ES-I3 (cell line): ENCODE measurements around the gene SCTR.

Experiments used
- H3K36me3 ChIP-seq: 2 replicates; pipeline ENCODE4 v1.6.1; 2013; ENCODE audit warnings: mild to moderate bottlenecking, low read length, control low read depth, moderate library complexity; ENCODE audit not compliant: insufficient read depth
- H3K4me1 ChIP-seq: 2 replicates; pipeline ENCODE4 v1.6.1; 2013; ENCODE audit warnings: mild to moderate bottlenecking, control low read depth, low read length; ENCODE audit not compliant: insufficient read depth
- H3K9ac ChIP-seq: 2 replicates; pipeline ENCODE4 v1.6.1; 2013; ENCODE audit warnings: low read depth, mild to moderate bottlenecking, low read length, moderate library complexity
- H3K9me3 ChIP-seq: 2 replicates; pipeline ENCODE4 v1.6.1; 2013; ENCODE audit warnings: mild to moderate bottlenecking, low read length, moderate library complexity; ENCODE audit not compliant: control insufficient read depth, insufficient read depth

Gene SCTR

GRCh38 chr2:119517433-119517832 is 6.8 kb downstream of the SCTR start:
- no peaks in the 10 kb centered on the region for H3K36me3 ChIP-seq
- no peaks in the 10 kb centered on the region for H3K4me1 ChIP-seq
- no peak overlapping the region for H3K9ac ChIP-seq
- no peaks in the 10 kb centered on the region; the same call in 1 of the 2 replicates for H3K9me3 ChIP-seq

GRCh38 chr2:119516121-119516520 is 8.2 kb downstream of the SCTR start:
- Histone ChIP-seq H3K36me3 (no peaks in the 10 kb centered on the region), H3K9me3 (no peaks in the 10 kb centered on the region; the same call in 1 of the 2 replicates), H3K9ac (no peak overlapping the region), H3K4me1 (no peaks in the 10 kb centered on the region)

- H3K9me3 ChIP-seq = no peaks in the 10 kb centered on the region; the same call in 1 of the 2 replicates
- H3K36me3 ChIP-seq = no peaks in the 10 kb centered on the region
- H3K9ac ChIP-seq = no peak overlapping the region
- no peaks in the 10 kb centered on the region for H3K4me1 ChIP-seq
Observed at GRCh38 chr2:119513832-119514231, 10.5 kb downstream of the SCTR start.

- Histone ChIP-seq H3K9ac (no peak overlapping the region), H3K9me3 (no peaks in the 10 kb centered on the region; the same call in 1 of the 2 replicates)
Observed at GRCh38 chr2:119512946-119513345, 11.3 kb downstream of the SCTR start.

GRCh38 chr2:119511989-119512388 is 12.3 kb downstream of the SCTR start:
- Histone ChIP-seq H3K36me3 (no peaks in the 10 kb centered on the region), H3K9me3 (no peaks in the 10 kb centered on the region; the same call in 1 of the 2 replicates), H3K4me1 (no peaks in the 10 kb centered on the region), H3K9ac (no peak overlapping the region)

More at GRCh38 chr2:119512946-119513345, 11.3 kb downstream of the SCTR start:
- Histone ChIP-seq H3K36me3 (no peaks in the 10 kb centered on the region), H3K4me1 (no peaks in the 10 kb centered on the region)

GRCh38 chr2:119508756-119509155 is 15.5 kb downstream of the SCTR start:
- Histone ChIP-seq H3K36me3 (no peaks in the 10 kb centered on the region), H3K9ac (no peak overlapping the region), H3K9me3 (no peaks in the 10 kb centered on the region; the same call in 1 of the 2 replicates), H3K4me1 (no peaks in the 10 kb centered on the region)

GRCh38 chr2:119496682-119497081 is 27.6 kb downstream of the SCTR start:
- Histone ChIP-seq H3K36me3 (no peaks in the 10 kb centered on the region), H3K9me3 (peaks cover 3% of the 10 kb centered on the region; the same call in 1 of the 2 replicates), H3K9ac (no peak overlapping the region), H3K4me1 (peaks cover 7% of the 10 kb centered on the region)

GRCh38 chr2:119495948-119496347 is 28.3 kb downstream of the SCTR start:
- H3K4me1 ChIP-seq = peaks cover 10% of the 10 kb centered on the region
- H3K9me3 ChIP-seq = peaks cover 3% of the 10 kb centered on the region; the same call in 1 of the 2 replicates
- no peak overlapping the region for H3K9ac ChIP-seq
- H3K36me3 ChIP-seq = no peaks in the 10 kb centered on the region

GRCh38 chr2:119494163-119494790 is 30.0 kb downstream of the SCTR start:
- Histone ChIP-seq H3K9ac (no peak overlapping the region), H3K9me3 (peaks cover 1% of the 10 kb centered on the region; the same call in 1 of the 2 replicates), H3K36me3 (no peaks in the 10 kb centered on the region), H3K4me1 (peaks cover 19% of the 10 kb centered on the region)

GRCh38 chr2:119491776-119492525 is 32.3 kb downstream of the SCTR start:
- Histone ChIP-seq H3K4me1 (peaks cover 27% of the 10 kb centered on the region), H3K36me3 (no peaks in the 10 kb centered on the region), H3K9me3 (no peaks in the 10 kb centered on the region), H3K9ac (no peak overlapping the region)

GRCh38 chr2:119490653-119491195 is 33.6 kb downstream of the SCTR start:
- no peaks in the 10 kb centered on the region for H3K9me3 ChIP-seq
- H3K36me3 ChIP-seq = no peaks in the 10 kb centered on the region
- H3K9ac ChIP-seq = no peak overlapping the region
- peaks cover 27% of the 10 kb centered on the region for H3K4me1 ChIP-seq

- Histone ChIP-seq H3K4me1 (peaks cover 27% of the 10 kb centered on the region), H3K36me3 (no peaks in the 10 kb centered on the region), H3K9me3 (no peaks in the 10 kb centered on the region), H3K9ac (no peak overlapping the region)
Observed at GRCh38 chr2:119490106-119490505, 34.2 kb downstream of the SCTR start.

GRCh38 chr2:119489232-119489952 is 34.9 kb downstream of the SCTR start:
- Histone ChIP-seq H3K4me1 (peaks cover 27% of the 10 kb centered on the region), H3K36me3 (no peaks in the 10 kb centered on the region), H3K9ac (no peak overlapping the region), H3K9me3 (no peaks in the 10 kb centered on the region)
